ENCODE results near the gene DMBX1.

Gene DMBX1

DNA sequence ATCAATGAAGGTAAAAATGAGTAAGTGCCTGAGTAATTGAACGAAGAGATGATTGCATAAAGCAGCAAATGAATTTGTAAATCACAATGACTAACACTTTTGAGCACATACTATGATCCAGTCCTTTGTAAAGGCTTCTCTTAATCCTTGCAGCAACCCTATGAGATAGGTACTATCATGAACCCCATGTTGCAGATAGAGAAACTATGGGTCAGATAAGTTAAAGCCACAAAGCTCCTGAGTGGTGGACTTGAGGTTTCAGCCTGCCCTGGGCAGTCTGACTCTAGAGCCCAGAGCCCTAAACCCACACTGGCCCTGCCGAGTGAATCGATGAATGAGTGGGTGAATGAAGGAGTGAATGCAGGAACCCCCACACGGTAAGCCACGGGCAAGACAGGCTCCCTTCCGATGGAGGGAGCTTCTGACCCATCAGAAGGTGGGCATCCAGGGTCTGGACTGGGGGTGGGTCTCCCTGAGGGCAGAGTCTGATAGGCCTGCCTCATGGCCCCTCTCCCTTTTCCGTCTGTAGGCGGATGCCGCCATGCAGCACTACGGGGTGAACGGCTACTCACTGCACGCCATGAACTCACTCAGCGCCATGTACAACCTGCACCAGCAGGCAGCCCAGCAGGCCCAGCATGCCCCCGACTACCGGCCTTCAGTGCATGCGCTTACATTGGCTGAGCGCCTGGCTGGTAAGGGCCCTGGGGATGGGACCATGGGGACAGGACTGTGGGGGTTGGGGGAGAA lies 17.0 kb downstream of the DMBX1 start:
- no peak for DNase-seq (ENCODE audit: low spot score)

DNA sequence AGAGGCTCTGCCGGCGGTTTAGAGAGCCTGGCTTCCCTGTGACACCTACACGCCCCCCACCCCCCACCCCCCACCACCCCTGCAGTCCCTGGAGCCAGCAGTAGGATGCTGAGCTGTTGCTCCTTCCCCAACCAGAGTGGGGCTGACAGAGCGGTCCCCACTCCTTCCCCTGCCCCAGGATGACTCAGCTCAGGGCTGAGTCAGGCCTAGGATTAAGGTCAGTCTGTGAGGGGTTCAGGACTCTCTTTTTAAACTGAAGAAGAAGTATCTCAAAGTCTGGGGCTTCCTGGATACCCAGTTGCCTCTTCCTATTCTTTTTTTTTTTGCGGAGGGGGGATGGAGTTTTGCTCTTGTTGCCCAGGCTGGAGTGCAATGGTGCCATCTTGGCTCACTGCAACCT lies 19.1 kb downstream of the DMBX1 start:
- no peak for DNase-seq (ENCODE audit: low spot score)

DNA sequence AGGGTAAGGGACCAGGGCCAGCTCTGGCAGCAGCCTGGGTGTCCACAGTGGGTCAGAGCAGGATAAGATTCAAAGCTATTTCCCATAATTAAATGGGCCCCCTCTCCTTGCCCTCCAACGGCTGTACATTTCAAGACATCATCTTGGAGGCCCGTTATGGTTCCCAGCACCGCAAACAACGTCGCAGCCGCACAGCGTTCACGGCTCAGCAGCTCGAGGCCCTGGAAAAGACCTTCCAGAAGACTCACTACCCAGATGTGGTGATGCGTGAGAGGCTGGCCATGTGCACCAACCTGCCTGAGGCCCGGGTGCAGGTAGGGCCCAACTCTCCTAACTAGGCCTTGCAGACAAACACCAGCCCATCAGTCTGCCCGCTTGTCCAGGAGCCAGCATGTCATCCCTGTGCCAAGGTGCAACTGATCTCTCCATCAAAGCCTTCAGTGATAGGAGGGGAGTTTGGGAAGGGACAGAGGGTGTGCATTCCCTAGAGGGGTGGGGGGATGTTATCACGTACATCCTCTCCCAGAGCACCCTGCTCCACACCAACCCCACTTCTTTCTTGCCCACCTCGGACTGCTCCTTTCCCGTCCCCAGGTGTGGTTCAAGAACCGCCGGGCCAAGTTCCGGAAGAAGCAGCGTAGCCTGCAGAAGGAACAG lies 20.8 kb downstream of the DMBX1 start:
- DNase-seq (ENCODE audit: low spot score) = no peak

DNA sequence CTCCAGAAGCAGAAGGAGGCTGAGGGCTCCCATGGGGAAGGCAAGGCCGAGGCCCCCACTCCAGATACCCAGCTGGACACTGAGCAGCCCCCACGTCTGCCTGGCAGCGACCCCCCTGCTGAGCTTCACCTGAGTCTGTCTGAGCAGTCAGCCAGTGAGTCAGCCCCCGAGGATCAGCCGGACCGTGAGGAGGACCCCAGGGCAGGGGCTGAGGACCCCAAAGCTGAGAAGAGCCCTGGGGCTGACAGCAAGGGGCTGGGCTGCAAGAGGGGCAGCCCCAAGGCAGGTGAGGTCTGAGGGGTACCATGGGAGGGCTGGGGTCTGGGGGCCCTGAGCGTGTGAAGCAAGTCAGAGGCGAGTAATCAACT lies 21.3 kb downstream of the DMBX1 start:
- no peak for DNase-seq (ENCODE audit: low spot score)

DNA sequence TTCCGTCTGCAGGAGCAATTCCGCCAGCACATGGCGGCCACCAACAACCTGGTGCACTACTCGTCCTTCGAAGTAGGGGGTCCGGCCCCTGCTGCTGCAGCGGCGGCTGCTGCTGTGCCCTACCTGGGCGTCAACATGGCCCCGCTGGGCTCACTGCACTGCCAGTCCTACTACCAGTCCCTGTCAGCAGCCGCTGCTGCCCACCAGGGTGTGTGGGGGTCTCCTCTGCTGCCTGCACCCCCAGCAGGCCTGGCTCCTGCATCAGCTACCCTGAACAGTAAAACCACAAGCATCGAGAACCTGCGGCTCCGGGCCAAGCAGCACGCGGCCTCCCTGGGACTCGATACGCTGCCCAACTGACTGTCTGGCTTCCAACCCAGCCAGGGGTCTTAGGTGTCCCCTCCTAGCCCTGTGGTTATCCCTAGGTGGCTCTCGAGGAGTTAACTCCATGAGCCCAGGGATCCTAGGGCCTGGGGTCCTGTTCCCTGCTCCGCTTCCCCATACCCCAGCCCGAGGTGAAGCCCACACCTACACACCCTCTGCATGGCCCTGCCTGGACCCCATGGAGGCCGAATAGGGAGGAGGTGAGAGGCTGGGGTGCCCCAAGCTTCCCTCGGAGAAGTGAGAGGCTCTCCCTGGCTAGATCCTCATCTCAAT lies 22.6 kb downstream of the DMBX1 start:
- no peak for DNase-seq (ENCODE audit: low spot score)

DNA sequence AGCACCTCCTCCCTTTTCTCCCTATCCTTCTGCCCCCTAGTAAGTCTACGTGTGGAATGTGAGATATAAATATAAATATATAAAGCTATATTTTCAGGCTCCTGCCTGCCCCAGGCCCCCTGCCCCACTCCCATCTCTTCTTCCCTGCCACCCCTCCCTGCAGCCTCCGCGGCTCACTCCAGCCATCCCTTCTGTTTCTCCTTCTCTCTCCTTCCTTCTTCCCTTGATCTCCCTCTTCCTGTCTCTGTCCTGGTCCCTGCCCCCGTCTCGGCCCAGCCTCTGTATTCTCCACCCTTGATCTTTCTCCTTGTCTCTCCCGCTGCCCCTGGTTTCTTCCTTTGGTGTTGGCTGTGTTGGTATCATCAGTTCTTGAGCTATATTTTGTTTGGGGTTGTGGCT lies 23.2 kb downstream of the DMBX1 start:
- DNase-seq (ENCODE audit: low spot score) = no peak

DNA sequence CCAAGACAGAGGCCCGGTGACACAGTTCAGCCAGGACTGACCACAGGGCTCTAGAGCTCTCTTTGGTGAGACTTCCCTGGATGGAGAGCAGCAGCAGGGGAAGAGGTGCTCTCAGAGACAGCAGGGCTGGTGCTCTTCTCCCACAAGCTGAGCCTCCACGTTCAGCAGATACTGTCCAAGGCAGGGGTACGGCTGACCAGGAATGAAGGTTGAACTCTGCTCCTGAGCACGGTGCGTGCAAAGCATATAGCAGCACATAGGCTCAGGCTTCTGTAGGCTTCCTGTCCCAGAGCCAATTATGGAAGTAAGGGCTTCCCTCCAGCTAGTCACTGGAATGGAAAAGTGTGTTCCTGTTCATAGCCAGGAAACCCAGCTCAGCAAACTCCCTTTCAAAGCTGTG lies 23.9 kb downstream of the DMBX1 start:
- DNase-seq (ENCODE audit: low spot score) = no peak

DNA sequence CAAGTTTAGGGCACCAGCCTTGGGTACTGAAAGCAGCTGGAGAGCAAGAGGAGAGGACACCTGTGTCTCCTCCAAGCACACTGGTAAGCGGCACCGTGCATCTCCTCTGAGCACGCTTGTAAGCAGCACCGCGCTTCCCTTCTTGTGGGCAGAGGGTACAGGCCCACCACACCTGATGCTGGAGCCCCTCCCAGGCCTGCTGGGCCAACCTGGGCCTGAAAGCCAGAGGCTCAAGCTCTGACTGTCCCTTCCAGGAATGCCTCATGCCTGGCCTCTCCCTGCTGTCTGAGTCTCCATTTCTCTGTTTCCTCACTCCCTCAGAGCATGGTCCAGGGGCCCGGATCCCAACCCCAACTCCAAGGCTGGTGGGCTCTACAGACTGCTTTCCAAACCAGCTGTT lies 25.9 kb downstream of the DMBX1 start:
- DNase-seq (ENCODE audit: low spot score) = no peak

DNA sequence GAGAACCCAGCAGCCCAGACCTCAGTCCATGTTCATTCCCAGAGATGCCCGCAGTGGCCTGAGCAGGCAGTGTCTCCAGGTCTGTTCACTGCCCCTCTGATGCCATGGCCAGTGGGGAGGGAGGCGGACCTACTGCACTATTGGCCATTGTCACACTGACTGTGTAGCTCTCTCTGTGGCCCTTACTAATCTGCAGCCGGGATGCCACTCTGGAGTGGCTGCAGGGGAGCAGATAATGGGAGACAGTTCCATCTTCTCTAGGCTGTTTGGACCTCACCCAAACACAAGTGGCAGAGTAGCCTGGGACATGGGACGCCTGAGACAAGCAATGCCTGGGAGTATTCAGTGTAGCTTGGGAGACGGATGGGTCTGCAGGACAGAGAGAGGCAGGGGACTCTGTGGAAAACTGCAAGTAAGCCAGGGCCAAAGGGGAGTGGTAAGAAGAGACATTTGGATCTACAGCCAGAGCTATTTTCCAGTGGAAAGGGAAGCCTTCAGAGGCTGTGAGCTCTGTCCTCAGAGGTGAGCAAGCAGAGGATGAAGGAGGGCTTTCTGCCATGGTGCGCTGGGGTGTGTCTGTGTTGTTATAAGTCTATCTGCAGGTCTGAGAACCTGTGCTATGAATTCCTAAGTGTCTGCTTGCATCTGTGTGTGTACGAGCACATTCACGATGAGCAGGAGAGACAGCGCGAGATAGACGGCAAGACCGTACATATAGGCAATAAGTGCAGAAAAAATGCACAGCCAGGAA lies 26.7 kb downstream of the DMBX1 start:
- no peak for DNase-seq (ENCODE audit: low spot score)

DNA sequence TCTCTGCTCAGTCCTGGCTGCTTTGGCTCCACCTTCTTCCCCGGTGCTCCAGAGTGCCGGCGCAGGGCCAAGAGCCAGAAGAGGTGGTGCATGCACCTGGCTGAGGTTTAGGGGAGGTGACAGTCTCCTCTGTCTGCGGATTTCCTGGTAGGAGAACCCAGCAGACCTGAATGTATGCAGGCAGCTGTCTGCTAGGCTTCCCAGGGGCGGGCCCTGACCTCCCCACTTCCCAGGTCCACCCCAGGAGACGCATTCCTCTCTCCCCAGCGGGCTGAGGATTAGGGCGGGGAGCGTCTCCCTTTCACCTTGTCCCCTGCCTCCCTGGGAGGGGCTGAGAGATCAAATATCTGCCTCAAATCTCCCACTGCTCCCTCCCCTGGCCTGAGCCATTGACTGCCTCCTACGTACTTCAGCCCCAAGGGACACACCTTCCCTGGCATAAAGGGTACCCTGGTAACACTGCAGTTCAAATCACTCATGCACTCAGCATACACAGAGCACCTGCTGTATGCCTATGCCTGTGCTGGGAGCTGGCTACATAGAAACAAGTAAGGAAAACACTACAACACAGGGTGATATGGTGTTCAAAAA lies 27.5 kb downstream of the DMBX1 start:
- no peak for DNase-seq (ENCODE audit: low spot score)

DNA sequence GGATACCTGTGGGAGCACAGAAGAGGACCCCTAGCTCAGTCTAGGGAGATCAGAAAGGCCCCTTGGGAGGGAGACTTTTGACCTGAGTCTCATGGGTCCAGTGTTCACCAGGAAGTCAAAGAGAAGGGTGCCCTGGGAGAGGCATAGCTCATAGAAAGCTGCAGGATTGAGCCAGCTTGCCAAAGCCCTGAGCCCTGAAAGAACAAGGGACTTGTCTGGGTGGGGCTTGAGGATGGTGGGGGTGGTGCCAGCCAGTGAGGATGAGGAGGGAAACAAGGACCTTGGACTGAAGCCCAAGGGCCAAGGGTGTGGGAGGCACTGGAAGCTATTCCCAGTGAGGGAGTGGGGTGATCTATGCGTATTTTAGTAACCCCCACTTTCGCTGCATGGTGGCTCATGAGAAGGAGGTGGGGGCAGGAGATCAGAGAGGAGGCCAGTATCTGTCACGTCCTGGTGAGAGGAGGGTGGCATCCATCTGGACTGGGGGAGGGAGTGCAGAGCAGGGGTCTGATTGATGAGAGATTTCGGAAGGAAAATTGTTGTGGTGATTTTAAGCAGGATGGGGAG lies 28.4 kb downstream of the DMBX1 start:
- DNase-seq (ENCODE audit: low spot score) = no peak

DNA sequence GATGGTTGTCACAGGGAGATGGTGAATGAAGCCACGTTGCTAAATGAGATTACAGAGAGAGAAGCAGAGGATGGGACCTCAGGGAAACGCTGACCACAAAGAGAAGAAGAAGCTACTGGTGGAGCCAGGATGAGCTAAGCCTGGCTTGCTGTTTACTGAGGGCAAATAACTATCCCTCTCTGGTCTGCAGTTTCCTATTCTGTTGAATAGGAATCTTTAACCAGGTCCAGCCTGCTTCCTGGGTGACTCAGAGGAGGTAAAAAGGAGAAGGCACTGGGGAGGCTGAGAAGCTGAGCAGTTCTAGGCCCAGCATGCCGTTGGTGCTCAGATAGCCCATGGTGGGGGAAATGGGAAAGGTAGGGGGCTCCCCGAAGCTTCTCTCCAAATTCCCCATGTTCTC lies 29.6 kb downstream of the DMBX1 start:
- no peak for DNase-seq (ENCODE audit: low spot score)

DNA sequence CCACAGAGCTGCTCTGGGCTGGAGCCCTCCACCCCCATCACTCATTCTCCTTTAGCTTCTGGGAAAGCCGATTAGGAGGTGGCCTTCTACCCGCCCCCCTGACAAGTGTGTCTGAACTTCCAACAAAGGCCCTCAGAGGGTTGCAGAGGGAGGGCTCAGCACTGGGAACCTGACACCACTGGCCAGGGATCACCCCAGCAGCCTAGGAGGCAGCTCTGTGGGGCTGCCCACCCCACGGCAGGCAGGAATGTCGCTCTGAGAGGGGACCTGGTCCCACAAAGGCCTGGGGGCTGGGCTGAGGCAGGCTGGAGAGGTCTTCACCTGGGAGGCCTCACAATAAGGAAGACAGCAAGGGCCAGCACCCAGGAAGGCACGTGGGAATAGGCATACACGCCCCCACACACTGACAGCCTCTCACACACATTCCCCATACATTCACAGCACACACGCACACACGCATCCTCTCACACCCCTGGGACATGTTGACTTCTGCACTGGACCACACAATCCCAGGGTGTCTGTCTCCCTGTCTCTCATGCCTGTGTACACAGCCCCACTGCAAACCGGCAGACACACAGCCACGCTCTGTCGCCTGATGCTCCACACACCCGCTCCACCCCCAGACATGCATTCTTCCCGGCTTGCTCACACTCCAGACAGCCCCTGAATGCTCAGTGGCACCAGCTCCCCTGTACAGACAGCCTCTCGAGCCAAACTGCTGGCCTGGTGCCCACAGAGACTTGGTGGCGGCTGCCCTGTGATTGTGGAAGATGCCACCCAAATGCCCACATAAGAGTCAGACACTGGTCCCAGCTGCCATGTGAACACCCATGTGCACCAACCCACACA lies 30.7 kb downstream of the DMBX1 start:
- no peak for DNase-seq (ENCODE audit: low spot score)

DNA sequence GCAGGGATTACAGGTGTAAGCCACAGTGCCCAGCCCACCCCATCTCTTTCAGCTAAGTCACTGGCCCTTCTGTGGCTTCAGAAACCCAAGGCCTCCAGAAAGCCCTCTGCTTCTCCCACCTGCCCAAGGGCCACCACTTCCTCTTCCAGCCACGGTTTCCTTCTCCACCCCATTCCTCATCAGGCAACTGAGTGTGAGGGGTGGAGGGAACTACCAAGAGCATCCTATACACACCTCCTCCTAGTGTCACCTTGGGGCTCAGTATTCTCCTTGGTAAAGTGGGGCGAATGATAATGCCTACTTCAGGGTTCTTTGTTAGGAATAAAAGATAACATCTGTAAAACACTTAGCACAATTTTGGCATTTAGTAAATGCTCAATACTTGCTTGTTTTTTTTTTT lies 31.8 kb downstream of the DMBX1 start:
- DNase-seq (ENCODE audit: low spot score) = no peak

DNA sequence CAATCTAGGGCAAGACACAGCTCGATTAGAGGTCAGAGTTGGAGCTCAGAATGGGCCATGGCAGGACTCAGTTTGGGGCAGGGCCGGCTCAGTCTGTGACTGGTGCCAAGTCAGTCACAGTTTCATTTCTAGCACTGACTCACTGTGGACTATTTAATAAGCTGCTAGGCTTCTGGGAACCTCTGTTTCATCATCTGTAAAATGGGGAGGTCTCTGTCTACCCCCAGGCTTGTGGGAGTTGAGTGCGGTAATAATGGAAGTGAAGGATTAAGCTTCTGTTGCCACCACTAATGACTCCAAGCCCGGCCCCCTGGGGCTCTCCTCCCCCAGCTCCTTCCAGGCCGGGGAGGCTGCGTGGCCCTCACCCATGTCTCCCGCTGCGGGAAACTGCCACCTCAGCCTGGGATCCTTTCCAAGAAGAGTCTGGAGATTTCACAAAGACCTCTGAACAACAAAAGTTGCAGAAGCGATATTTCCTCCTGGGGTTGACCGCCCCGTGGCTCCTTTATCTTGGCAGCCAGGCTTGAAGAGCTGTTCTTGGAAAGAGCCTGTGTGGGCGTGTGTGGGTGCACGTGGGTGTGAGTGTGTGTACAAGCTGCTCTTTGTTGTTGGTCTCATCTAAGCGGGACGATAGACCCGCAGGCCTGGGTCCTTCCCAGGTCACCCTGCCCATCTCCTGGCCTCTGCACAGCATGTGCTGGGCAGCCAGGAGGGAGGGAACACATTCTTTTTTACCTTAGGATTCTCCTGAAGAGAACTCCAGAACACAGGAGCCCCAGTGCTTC lies 32.7 kb downstream of the DMBX1 start:
- DNase-seq (ENCODE audit: low spot score) = no peak

DNA sequence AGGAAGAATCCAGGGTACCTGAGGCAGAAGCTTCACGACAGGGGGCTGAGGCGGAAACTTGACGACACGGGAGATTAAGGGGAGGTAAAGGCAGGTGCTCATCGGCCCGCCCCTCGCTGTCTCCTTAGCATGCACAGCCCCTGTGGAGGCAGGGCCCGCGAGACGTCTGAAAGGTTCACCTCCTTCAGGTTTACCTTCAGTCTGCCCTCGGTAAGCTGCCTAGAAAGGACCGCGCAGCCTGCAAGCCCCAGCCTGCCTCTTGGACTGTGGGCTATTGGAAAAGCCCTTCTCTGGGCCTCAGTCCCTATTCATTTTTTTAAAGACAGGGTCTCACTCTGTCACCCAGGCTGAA lies 33.3 kb downstream of the DMBX1 start:
- no peak for DNase-seq (ENCODE audit: low spot score)

DNA sequence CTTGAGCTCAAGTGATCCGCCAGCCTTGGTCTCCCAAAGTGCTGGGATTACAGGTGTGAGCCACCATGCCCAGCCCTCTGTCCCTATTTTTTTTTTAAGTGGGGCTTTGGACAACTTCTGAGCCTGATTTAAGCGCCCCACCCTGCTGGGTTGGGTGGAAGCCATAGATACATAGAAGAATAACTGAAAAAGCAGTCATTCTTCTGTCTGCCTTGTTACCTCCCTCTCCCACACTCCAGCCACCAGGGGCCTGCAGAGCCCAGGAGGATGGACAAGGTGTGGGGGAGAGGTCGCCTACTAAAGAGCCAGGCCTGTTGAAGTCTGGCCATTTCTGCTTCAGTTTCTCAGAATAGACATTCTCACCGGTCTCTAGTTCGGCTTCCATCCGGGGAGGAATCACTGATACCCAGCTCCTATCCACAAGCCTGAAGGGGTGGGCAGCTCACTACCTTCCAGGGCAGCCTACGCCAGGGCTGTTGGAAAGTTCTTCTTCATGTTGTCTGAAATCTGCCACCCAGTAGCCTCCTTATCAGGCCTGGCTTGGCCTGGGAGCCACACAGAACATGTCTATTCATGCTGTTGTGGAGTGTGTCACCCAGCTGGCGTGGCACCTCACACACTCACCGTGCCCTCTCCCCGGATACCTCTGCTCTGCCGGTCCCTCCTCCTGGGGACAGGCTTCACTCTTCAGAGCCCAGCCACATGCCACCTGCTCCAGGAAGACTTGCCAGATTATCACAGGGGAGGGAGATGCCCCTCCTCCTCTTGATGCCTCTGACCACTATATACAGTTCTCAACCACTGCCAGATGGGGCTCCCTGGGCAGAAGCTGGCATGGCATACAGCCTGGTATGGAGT lies 34.1 kb downstream of the DMBX1 start:
- no peak for DNase-seq (ENCODE audit: low spot score)

DNA sequence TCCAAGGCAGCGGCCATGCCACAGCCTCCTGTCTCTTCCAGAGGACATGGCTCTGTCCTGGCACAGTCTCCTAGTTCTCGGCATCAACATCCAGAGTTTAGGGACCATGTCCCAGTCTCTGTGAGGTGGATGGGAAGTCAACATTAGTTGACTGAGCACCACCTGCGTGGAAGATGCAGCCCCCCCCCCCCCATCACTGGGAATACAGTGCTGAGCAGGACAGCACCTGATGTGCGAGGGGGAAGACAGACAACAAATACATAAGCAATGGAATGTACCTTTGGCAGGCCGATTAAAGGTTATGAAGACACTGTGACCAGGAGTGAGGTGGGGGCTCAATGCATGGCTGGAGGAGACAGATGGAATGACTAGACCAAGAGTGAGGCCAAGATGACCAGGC lies 35.2 kb downstream of the DMBX1 start:
- no peak for DNase-seq (ENCODE audit: low spot score)

DNA sequence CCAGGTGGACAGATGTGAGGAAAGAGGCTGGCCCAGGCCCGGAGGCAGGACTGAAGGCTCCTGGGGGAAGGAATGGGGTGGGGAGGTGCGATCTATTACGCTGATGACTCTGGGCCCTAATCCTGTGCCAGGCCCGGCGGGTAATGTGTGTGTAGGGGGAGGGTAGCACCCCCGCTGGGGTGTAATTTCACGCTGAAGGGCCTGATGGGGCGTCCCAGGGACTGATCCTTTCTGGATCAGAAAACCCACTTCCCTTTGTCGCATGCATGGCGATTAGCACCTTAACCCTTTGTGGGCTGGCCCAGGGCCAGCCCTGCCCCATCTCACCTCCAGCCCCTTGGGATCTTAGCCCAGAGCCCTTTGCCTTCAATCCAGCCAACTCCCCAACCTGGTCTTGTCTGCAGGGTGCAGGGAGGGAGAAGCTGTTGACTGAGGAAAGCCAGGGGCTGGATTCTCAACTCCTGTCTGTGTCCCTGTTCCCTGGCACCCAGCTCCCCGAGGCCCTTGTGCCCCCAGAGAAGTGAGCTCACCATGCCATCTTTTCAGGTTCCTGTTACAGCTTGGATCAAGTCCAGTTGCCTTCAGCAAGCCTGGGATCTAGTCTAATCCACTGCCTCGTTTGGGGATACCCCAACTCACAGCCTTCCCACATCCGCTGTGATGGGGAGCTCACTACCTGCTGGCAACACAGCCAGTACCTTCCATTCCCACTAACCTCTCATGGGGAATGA lies 35.8 kb downstream of the DMBX1 start:
- DNase-seq (ENCODE audit: low spot score) = no peak
